ENCODE results near the gene PRR5L.

GRCh38 chr11:36432738-36433137 lies 136.7 kb downstream of the PRR5L start:
- TF ChIP-seq ZBTB26 (CRISPR knock-in tag; IDR thresholded peaks at IDR 0.05) (no peak), LEF1 (IDR thresholded peaks at IDR 0.05) (no peak), POLR2A (conservative IDR thresholded peaks at IDR 0.05) (no peak), EZH2 (IDR thresholded peaks at IDR 0.05; ENCODE audit: borderline replicate concordance, low read depth, low read length) (no peak), EP300 (IDR thresholded peaks at IDR 0.05; ENCODE audit: low read length) (no peak), TCF7 (IDR thresholded peaks at IDR 0.05; ENCODE audit: borderline replicate concordance) (no peak)

Data from K562 (cell line).